Measurements from ENCODE around the gene TBC1D26. TPM values are rescaled to one million over a fixed set of nuclear protein-coding genes. Genes with fewer than 3 reads are reported as not detected.
"Not testable (repeated sequence)": the region's sequence is repeated elsewhere in the genome, so short reads cannot be mapped to it uniquely, and the experiment has no call there.

Gene TBC1D26
- total RNA-seq, 2 donors from 2014 or later: not detected

DNA sequence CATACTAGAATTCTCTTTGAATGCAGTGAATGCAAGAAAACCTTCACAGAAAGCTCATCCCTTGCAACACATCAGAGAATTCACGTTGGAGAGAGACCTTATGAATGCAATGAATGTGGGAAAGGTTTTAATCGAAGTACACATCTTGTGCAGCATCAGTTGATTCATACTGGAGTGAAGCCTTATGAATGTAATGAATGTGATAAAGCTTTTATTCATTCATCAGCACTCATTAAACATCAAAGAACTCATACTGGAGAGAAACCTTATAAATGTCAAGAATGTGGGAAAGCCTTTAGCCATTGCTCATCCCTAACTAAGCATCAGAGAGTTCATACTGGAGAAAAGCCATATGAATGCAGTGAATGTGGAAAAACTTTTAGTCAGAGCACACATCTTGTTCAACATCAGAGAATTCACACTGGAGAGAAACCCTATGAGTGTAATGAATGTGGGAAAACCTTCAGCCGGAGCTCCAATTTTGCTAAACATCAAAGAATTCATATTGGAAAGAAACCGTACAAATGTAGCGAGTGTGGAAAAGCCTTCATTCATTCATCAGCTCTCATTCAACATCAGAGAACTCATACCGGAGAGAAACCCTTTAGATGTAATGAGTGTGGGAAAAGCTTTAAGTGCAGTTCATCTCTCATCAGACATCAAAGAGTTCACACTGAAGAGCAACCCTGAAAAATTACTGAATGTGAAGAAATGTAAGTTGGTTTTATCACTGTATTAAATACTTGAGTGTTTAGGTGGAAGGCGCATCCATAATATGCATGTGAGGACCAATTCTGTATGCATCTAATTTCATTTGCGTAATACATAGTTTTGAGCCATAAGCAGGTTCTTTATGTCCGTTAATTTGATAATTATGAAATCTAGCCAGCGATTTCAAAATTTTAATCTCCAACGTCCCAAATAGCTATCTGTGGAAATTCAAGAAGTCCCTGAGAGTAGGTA is 15.2 kb upstream of the TBC1D26 start:
- H3K9me3 ChIP-seq: peaks cover 0 to 14% (median 0%) of the 10 kb centered on the region in 3 donors

DNA sequence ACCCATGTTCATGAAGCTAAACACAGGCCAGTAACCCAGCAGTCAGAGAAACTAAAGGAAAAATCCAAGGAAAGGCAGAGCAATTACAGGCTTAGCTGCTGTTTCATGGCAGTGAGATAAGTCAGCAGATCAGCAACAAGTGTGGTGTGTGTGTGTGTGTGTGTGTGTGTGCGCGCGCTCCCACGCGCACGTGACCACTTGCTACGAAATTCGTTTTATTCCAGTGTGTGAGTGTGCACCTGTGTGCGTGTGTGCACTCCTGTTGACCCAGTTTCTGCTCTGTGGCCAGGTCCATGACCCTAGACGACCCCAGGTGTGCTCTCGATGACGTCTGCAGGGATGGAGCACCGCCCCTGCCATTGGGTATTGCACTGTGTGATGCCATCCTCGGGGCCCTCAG is 1.5 kb upstream of the TBC1D26 start:
- H3K4me1 ChIP-seq; H3K9me3 ChIP-seq; H3K36me3 ChIP-seq (replicated peaks in 1 of 2; ENCODE audit: insufficient read depth in 1 of 2, low read depth in 2 of 2); H3K27ac ChIP-seq; intact Hi-C loops (cut with DNase I); H3K27me3 ChIP-seq; DNase-seq; ATAC-seq; H3K4me3 ChIP-seq: not testable (repeated sequence)
- 70% methylated on average over 10 of the region's 14 CpGs; no CpG with 5 or more reads in 1 of the 2 donors for WGBS, 2 donors

More for the DNA sequence above, 15.2 kb upstream of the TBC1D26 start:
- H3K27me3 ChIP-seq; intact Hi-C loops (cut with DNase I); H3K4me3 ChIP-seq; DNase-seq; H3K4me1 ChIP-seq; ATAC-seq; H3K36me3 ChIP-seq (replicated peaks in 1 of 2; ENCODE audit: insufficient read depth in 1 of 2, low read depth in 2 of 2); H3K27ac ChIP-seq: not testable (repeated sequence)
- WGBS, 2 donors: 84 to 95% methylated on average over 10 to 11 of the region's 11 CpGs

DNA sequence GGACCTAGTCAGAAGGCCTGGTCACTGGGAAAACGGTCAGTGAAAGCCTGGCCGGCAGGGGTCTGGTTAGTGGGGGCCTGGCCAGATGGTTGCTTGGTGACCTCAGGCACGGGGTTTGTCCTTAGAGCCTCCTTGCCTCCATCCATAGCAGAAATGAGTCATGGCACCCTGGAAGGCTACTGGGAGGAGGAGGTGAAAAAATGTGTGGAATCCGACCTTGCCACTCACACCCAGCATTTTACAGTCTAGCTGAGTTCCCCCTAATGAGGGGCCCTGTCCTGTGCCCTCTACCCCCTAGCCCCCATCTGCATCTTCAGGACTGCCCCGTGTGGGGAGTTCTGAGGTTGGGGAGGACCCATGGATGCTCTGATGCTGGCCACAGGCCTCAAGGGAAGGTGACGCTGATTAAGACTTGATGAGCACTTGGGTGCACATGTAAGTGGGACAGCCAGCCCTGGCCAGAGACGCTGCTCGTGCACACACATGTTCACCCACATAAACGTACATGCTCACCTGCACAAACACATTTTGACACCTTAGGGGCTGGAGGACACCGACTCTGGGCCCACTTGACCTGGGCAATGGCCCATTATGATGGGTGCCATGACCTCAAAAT is 1.2 kb downstream of the TBC1D26 start:
- H3K36me3 ChIP-seq (replicated peaks in 1 of 2; ENCODE audit: insufficient read depth in 1 of 2, low read depth in 2 of 2); ATAC-seq; H3K9me3 ChIP-seq; DNase-seq; H3K27ac ChIP-seq; H3K4me1 ChIP-seq; H3K27me3 ChIP-seq; intact Hi-C loops (cut with DNase I); H3K4me3 ChIP-seq: not testable (repeated sequence)
- whole genome bisulfite sequencing, 2 donors: 75 to 78% methylated on average over 2 to 8 of the region's 10 CpGs

DNA sequence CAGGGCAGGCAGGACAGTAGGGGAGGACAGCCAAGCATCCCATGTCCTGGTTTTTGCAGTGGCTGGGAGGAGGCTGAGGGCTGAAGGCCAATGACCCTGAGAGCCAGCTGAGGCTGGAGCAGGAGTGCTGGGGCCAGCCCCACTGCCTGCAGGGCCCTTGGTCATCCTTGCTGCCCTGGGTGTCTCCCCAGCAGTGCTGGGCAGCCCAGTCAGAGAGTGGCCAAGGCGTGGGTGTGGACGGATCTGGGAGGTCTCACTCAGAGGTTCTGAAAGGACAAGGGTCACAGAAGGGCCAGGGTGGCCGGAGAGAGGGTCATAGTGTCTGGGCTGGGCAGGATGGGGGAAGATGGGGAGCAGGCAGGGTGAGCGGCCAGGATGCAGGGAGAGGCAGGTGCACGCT is 4.5 kb downstream of the TBC1D26 start:
- H3K4me1 ChIP-seq; H3K27ac ChIP-seq; H3K36me3 ChIP-seq (replicated peaks in 1 of 2; ENCODE audit: insufficient read depth in 1 of 2, low read depth in 2 of 2); ATAC-seq; H3K27me3 ChIP-seq; intact Hi-C loops (cut with DNase I); H3K9me3 ChIP-seq; H3K4me3 ChIP-seq; DNase-seq: not testable (repeated sequence)
- 61 to 70% methylated on average over 4 to 5 of the region's 5 CpGs for WGBS, 2 donors

DNA sequence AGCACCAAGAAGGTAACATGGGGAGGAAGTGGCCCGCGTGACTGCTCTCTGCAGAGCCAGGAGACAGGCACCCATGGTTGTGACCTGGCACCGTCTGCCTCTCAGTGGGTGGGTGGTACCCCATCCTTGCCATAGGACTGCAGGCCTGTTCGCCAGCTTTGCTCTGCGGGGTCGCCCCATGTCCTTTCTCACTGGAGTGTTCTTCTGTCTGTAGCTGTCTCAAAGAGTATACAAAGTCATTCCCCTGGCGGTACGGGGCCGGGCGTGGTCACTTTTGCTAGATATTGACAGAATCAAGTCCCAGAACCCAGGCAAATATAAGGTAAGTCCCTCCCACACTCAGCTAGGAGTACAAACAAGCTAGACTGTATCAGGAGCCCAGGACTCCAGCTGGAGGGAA is 6.0 kb downstream of the TBC1D26 start:
- no peak overlapping the region for H3K27ac ChIP-seq
- no peaks in the 10 kb centered on the region for H3K36me3 ChIP-seq (replicated peaks in 1 of 2; ENCODE audit: insufficient read depth in 1 of 2, low read depth in 2 of 2)
- intact Hi-C loops (cut with DNase I): no loop called here
- H3K4me3 ChIP-seq: no peak overlapping the region
- no peak for DNase-seq
- no peaks in the 10 kb centered on the region for H3K4me1 ChIP-seq
- TF ChIP-seq, protein P1, sequence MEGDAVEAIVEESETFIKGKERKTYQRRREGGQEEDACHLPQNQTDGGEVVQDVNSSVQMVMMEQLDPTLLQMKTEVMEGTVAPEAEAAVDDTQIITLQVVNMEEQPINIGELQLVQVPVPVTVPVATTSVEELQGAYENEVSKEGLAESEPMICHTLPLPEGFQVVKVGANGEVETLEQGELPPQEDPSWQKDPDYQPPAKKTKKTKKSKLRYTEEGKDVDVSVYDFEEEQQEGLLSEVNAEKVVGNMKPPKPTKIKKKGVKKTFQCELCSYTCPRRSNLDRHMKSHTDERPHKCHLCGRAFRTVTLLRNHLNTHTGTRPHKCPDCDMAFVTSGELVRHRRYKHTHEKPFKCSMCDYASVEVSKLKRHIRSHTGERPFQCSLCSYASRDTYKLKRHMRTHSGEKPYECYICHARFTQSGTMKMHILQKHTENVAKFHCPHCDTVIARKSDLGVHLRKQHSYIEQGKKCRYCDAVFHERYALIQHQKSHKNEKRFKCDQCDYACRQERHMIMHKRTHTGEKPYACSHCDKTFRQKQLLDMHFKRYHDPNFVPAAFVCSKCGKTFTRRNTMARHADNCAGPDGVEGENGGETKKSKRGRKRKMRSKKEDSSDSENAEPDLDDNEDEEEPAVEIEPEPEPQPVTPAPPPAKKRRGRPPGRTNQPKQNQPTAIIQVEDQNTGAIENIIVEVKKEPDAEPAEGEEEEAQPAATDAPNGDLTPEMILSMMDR (IDR thresholded peaks at IDR 0.05): no peak
- TF ChIP-seq POLR2A (IDR thresholded peaks at IDR 0.05): no peak
- 87 to 88% methylated on average over 10 of the region's 10 CpGs for WGBS, 2 donors
- H3K9me3 ChIP-seq: no peaks in the 10 kb centered on the region
- no peaks in the 10 kb centered on the region for H3K27me3 ChIP-seq
- no peak for ATAC-seq

DNA sequence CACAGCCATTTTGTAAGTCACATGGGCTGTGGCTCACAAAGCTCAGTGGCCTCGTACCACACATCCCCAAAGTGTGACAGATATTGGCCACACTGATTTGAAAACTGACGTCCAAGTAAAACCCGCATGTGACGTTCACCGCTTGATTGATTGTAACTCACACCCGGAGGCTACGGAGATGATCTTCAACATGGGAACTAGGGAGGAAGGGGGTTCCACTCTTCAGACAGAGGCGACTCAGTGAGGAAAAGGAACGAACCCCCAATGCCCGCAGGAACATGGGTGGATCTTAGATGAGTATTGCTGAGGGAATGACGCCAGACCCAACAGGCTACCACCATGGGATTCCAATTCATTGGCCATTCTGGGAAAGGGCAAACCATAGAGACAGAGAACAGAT is 7.2 kb downstream of the TBC1D26 start:
- intact Hi-C loops (cut with DNase I); H3K4me1 ChIP-seq; ATAC-seq; H3K27ac ChIP-seq; H3K27me3 ChIP-seq; H3K36me3 ChIP-seq (replicated peaks in 1 of 2; ENCODE audit: insufficient read depth in 1 of 2, low read depth in 2 of 2); H3K4me3 ChIP-seq; DNase-seq; H3K9me3 ChIP-seq: not testable (repeated sequence)
- 60 to 82% methylated on average over 6 to 7 of the region's 11 CpGs for WGBS, 2 donors

DNA sequence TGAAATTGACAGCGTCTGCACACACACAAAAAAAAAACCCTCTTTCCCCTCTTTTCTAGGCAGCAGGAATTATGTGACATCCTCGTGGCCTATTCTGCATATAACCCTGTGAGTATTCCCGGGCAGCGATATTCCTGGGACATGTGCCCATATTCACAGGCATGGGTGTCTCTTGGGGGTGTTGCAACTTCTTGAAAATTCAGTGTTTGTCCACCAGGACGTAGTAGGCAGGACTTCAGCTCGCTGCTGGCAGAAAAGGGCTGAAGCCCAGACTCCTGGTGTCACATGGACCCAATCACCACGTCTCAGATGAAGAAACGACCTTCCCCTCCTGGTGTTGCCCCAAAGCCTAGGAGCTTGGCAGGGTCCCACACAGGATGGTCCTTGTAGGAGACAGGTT is 8.0 kb downstream of the TBC1D26 start:
- H3K4me3 ChIP-seq; H3K4me1 ChIP-seq; DNase-seq; H3K27ac ChIP-seq; H3K36me3 ChIP-seq (replicated peaks in 1 of 2; ENCODE audit: insufficient read depth in 1 of 2, low read depth in 2 of 2); H3K9me3 ChIP-seq; ATAC-seq; intact Hi-C loops (cut with DNase I); H3K27me3 ChIP-seq: not testable (repeated sequence)
- 49 to 53% methylated on average over 8 of the region's 8 CpGs for WGBS, 2 donors
